HepG2 (cell line): Measurements from ENCODE around the gene WFDC1. TPM values are rescaled to one million over a fixed set of nuclear protein-coding genes. Genes with fewer than 3 reads are reported as not detected.

Experiments
- FOXK1 ChIP-seq: sonication (generic); formaldehyde crosslinking; IDR thresholded peaks from 2 replicates; pipeline ENCODE4 v1.4.0; 2020; ENCODE audit warnings: low read depth, missing genetic modification reagents, borderline replicate concordance
- ISL2 ChIP-seq: sonication (generic); formaldehyde crosslinking; IDR thresholded peaks from 2 replicates; pipeline ENCODE4 v1.5.0; 2020; ENCODE audit warnings: missing genetic modification reagents
- NCOA5 ChIP-seq: sonication (generic); formaldehyde crosslinking; IDR thresholded peaks from 2 replicates; pipeline ENCODE4 v1.4.0; 2020; ENCODE audit warnings: missing genetic modification reagents
- SCMH1 ChIP-seq: sonication (generic); formaldehyde crosslinking; IDR thresholded peaks from 2 replicates; pipeline ENCODE4 v1.9.0; 2021; ENCODE audit warnings: missing genetic modification reagents, mild to moderate bottlenecking, borderline replicate concordance
- polyA plus RNA-seq, 8 experiments: library from polyadenylated mRNA; depleted of rRNA in 3 of 8; stranded (reverse) in 7 of 8; unstranded in 1 of 8; fragments of >200 nt; fragmentation: Illumina TruSeq in 4 of 8; extraction: Trizol in 4 of 8; gene quantifications; 2 replicates each; pipeline versions ENCODE4 v1.2.1 to v1.2.3, GENCODE V29; 2011 to 2016; ENCODE audit warnings: low read depth in 4 of 8, missing spikeins in 1 of 8, mixed read lengths in 1 of 8; ENCODE audit not compliant: insufficient read depth in 1 of 8
- total RNA-seq, 5 experiments: library from RNA; depleted of rRNA; stranded (reverse); fragments of >200 nt; fragmentation: Illumina TruSeq; extraction: Trizol; gene quantifications; 2 replicates each; pipeline ENCODE4 v1.2.3, GENCODE V29; 2016; ENCODE audit warnings: low read depth in 1 of 5
- TF ChIP-seq, protein P1 (sequence below): sonication (generic); formaldehyde crosslinking; IDR thresholded peaks from 2 replicates; pipeline ENCODE4 v1.4.0; 2020; ENCODE audit warnings: missing genetic modification reagents
- TF ChIP-seq, protein P2 (sequence below): sonication (generic); formaldehyde crosslinking; IDR thresholded peaks from 2 replicates; pipeline ENCODE4 v1.5.1; 2020; ENCODE audit warnings: mild to moderate bottlenecking, missing genetic modification reagents

Gene WFDC1
- total and polyA plus RNA-seq, 2 of the 13 experiments (the other 11 are each of a cell fraction or from before 2014, with no cell fraction given): not detected

DNA sequence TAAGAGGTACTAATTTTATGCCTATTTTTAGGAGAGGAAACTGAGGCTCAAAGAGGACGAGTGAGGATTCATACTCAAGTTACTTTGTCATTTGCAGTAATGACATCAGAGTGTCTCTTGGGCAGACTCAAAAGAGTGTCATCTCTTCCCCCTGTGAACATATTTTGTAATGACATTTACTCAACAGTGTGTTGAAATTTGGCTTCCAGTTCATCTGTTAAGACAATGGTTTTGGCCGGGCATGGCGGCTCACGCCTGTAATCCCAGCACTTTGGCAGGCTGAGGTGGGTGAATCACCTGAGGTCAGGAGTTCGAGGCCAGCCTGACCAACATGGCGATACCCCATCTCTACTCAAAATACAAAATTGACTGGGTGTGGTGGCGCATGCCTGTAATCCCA, 28.9 kb downstream of the WFDC1 start (continued):
- TF ChIP-seq, protein P1, sequence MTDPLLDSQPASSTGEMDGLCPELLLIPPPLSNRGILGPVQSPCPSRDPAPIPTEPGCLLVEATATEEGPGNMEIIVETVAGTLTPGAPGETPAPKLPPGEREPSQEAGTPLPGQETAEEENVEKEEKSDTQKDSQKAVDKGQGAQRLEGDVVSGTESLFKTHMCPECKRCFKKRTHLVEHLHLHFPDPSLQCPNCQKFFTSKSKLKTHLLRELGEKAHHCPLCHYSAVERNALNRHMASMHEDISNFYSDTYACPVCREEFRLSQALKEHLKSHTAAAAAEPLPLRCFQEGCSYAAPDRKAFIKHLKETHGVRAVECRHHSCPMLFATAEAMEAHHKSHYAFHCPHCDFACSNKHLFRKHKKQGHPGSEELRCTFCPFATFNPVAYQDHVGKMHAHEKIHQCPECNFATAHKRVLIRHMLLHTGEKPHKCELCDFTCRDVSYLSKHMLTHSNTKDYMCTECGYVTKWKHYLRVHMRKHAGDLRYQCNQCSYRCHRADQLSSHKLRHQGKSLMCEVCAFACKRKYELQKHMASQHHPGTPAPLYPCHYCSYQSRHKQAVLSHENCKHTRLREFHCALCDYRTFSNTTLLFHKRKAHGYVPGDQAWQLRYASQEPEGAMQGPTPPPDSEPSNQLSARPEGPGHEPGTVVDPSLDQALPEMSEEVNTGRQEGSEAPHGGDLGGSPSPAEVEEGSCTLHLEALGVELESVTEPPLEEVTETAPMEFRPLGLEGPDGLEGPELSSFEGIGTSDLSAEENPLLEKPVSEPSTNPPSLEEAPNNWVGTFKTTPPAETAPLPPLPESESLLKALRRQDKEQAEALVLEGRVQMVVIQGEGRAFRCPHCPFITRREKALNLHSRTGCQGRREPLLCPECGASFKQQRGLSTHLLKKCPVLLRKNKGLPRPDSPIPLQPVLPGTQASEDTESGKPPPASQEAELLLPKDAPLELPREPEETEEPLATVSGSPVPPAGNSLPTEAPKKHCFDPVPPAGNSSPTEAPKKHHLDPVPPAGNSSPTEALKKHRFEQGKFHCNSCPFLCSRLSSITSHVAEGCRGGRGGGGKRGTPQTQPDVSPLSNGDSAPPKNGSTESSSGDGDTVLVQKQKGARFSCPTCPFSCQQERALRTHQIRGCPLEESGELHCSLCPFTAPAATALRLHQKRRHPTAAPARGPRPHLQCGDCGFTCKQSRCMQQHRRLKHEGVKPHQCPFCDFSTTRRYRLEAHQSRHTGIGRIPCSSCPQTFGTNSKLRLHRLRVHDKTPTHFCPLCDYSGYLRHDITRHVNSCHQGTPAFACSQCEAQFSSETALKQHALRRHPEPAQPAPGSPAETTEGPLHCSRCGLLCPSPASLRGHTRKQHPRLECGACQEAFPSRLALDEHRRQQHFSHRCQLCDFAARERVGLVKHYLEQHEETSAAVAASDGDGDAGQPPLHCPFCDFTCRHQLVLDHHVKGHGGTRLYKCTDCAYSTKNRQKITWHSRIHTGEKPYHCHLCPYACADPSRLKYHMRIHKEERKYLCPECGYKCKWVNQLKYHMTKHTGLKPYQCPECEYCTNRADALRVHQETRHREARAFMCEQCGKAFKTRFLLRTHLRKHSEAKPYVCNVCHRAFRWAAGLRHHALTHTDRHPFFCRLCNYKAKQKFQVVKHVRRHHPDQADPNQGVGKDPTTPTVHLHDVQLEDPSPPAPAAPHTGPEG (CRISPR knock-in tag): no peak
- no peak for TF ChIP-seq ISL2 (CRISPR knock-in tag)
- TF ChIP-seq FOXK1 (CRISPR knock-in tag): no peak
- no peak for TF ChIP-seq SCMH1 (CRISPR knock-in tag)
- no peak for TF ChIP-seq NCOA5 (CRISPR knock-in tag)
- TF ChIP-seq, protein P2, sequence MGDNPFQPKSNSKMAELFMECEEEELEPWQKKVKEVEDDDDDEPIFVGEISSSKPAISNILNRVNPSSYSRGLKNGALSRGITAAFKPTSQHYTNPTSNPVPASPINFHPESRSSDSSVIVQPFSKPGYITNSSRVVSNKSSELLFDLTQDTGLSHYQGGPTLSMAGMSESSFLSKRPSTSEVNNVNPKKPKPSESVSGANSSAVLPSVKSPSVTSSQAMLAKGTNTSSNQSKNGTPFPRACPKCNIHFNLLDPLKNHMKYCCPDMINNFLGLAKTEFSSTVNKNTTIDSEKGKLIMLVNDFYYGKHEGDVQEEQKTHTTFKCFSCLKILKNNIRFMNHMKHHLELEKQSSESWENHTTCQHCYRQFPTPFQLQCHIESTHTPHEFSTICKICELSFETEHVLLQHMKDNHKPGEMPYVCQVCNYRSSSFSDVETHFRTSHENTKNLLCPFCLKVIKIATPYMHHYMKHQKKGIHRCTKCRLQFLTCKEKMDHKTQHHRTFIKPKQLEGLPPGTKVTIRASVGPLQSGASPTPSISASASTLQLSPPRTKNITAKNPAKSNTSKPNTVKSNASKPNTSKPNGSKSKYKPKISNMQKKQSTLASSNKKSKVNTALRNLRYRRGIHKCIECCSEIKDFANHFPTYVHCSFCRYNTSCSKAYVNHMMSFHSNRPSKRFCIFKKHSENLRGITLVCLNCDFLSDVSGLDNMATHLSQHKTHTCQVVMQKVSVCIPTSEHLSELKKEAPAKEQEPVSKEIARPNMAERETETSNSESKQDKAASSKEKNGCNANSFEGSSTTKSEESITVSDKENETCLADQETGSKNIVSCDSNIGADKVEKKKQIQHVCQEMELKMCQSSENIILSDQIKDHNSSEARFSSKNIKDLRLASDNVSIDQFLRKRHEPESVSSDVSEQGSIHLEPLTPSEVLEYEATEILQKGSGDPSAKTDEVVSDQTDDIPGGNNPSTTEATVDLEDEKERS (CRISPR knock-in tag): no peak
